Suppressor macrophage treated with lipopolysaccharide for 1 hour (primary cell): Measurements from ENCODE around the gene TENM4.
A peak's percentile ranks its signal among the peaks of the same experiment; 100 is the strongest.
"Not testable (repeated sequence)": the region's sequence is repeated elsewhere in the genome, so short reads cannot be mapped to it uniquely, and the experiment has no call there.

Experiments
- DNase-seq, 3 donors: peaks; one replicate each; pipeline ENCODE4 v3.0.0-alpha.2; 2020 to 2022

Gene TENM4

DNA sequence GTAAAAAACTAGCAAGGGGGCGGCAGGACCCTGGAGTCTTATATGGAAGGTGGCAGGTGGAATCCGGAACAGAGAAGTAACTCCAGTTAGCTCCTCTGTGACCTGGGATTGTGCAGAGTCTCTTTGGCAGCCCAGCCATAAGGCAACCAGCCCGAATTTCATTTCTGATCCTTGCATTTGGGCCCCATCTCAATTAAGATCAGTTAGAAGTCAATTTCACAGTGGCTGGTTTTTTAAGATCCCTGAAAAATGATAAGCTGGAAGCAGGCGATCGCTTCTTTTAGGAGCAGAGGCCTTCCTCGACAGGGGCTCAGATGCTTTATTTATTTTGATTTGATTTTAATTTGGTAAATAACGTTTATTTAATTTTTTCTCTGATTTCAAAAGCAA lies 199.0 kb downstream of the TENM4 start:
- no peak for DNase-seq

DNA sequence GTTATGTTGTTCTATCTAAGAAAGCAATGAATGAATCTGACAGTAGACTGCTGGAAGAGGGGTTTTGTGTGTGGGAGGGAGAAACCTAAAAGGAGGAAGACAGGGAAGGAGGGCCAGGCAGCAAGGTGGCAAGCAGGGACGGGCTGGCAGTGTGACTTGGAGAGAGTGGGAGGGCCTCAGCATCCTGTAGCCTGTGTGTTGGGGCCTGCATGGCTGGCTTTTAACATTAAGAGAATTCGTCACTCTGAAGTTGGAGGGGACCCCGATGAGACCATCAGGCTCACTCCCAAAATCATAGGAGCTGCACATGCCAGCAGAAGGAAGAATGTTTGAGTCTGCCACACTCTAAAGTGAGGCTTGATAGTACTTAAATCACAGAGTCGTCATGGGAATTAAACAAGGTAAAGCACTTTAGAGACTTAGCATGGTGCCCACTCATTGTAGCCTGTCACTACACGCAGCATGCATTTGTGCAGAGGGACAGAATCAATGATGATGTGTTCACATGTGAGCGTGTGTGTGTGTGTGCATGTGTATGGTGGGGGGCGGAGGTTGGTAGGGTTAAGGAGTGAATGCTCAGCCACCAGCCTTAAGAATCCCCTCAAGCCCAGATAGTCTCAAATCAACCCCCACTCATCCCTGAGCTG lies 199.5 kb downstream of the TENM4 start:
- no peak for DNase-seq

DNA sequence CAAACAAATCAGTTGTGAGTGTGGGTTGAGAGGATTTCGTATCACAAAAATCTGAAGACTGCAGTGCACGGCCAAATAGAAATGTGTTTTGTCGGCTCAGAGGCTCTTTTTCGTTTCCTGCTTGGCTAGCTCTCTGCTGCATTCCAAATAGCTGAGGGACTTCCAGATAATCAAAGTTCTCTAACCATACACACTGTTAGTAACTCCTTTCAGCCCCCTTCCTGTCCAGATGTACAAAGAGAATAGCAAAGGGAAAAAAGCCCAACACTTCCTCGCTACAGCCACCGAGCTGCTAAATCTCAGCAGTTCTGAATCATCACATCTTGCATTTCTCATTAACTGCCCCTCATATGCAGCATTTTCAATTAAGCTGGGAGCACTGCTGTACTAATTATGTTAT lies 203.1 kb downstream of the TENM4 start:
- no peak for DNase-seq

DNA sequence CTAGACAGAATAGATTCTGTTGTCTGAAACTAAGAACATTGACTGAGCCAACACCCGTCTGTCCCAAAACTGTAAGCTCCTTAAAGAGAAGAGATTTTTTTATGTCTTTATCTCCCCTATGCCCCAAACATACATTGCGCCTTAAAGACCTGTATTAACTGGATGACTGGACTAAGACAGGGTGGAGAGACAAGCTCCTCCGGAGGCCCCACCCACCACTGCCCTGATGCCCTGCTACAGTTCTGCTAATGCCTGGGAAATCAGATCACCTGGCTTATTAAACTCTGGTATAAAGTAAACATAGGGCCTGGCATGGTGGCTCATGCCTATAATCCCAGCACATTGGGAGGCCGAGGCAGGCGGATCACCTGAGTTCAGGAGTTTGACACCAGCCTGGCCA lies 203.7 kb downstream of the TENM4 start:
- DNase-seq, result no peak

DNA sequence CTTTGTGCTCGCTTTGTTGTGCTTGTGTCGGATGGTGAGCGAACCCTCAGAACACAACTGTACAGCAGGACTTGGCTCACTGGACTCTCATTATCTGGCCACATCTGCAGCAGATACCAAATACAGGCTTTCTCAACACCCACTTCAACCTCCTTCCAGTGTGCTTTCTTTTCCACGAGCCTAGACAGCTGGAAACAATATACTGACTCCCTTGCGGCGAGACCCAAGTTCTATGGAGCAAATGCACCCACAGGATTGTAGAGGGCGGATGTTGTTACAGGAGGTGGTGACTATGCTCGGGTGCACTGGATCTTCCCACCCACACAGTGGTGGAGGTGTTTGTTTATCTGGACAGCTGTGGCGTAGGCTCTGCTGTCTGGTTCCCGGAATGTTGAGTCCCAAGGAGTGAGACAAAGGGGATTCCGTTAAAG lies 204.3 kb downstream of the TENM4 start:
- no peak for DNase-seq

DNA sequence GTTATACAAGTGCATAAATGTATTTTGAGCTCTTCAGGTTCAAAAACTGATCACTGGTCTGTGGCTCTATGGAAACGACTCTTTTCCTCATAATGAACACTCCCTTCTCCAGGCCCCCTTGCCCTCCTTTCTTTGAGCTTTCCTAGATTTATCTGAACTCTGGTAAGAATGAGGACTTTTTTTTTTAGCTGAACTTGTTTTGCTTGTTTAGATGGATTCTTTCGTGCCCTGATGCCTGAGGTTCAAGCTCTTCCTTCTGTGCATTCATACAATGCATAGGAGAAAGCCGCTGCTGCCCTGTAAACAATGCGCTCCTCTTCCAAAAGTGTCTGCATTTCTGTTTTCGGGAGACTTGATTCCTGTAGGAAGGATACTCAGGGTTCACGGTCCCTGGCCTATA lies 205.1 kb downstream of the TENM4 start:
- no peak for DNase-seq

DNA sequence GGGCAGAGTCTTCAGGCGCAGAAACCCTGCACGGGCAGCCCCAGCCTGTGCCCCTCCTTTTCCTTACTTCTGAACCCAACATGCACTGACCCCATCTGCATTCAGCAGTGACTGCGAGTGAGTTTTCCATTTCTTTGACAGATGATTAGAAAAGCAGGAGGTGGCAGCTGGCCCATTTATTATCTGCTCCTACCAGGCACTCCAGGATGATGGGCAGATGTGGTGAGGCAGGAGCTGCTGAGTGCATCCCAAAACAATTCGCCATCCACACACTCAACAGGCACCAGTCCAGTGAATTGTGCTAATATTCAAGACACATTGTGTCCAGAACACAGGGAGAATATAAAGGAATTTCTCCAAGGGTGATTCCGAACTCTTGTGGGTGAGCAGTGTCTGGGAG lies 208.5 kb downstream of the TENM4 start:
- no peak for DNase-seq

DNA sequence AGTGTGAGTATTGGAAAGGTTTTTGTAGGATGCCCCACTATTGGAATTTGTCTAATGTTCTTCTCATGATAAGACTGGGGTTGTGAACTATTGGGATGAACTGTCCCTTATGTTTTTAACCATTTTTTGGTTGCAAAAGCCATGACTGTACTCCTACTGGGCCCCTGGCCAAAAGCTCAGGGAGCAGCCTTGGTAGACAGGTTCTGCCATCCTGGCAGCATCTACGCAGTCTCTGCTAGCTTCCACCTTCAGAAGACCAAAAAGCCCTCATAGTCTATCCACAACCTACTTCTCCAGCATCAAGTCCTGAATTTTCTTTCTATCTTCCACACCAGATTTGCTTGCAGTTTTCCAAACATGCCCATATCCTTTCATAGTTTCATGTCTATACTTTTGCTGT lies 211.8 kb downstream of the TENM4 start:
- no peak for DNase-seq

DNA sequence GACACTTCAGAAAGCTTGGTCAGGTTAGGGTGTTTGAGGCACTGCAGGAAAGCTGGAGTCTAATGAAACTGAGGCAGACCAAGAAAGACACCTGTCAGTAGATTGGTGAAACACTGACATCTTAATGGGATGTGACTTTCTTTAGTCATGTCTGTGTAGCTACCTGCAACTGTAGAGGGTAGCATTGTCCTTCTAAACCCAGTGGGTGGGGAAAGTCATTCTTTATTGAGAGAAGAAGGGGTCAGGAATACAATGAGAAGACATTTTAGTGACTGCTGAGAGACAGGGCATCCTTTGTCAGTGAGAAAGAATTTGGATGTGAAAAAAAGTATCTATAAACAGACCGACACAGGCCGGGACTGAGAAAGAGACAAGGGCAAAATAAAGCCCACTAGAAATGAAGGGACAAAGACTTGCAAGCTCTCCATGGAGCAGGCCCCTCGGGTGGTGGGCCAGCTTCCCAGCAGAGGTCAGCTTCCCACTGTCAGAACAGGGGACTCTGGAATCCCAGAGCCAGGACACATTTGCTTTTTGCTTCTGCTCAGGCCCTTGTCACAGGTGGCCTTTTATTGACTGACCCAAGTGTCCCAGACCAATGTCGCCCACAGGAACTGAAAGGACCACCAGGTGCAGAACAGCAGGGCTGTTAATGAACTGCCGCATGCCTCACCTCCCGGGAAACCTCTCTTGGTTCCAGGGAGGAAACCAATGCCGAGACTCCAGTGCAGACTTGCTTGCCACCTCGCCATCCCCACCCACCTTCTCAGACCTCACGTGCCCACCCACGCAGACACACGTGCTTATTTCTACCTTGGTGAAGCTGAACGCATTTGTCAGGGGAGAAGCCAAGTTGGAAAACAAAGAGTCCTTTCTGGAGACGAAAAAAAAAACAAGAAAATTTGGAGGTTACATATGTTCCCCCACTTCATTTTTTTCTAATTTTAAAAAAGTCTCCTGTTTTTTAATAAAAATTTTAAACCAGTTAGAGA lies 212.8 kb downstream of the TENM4 start:
- DNase-seq, result no peak

DNA sequence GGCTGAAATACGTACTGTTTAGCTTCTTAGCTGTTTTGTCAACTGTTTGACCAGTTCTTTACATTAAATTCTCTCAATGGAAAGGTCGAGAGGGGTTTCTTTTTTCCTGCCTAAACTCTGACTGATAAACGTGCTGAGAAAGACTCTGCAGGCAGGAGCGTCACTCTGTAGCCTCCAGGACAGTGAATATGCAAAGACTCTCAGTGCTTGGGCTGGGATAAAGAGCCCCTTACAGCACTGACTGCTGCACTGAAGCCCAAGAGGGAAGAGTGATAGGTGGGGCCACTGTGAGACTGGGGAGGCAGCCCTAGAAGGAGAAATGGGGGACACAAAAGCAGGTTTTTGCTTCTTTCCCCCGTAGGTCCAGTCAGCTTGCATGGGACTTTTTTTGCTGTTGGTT lies 213.5 kb downstream of the TENM4 start:
- no peak for DNase-seq

DNA sequence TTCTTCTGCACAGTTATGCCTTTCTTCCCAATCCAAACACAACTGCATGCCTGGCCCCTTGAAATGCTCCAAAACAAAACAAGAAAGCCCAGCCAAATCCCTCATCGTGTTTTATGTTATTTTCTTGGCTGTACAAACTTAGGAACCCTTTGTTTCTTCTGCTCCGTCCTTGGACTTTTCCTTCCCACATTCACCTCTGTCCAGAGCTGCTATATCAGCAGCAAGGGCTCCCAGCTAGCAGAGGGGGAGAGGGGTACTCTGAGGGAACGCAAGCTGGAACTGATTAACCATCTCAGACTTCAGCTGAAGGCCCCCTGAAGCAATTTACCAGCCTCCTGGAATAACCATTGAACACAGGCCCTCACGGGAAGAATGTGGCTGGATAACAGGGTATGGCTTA lies 214.7 kb downstream of the TENM4 start:
- no peak for DNase-seq

DNA sequence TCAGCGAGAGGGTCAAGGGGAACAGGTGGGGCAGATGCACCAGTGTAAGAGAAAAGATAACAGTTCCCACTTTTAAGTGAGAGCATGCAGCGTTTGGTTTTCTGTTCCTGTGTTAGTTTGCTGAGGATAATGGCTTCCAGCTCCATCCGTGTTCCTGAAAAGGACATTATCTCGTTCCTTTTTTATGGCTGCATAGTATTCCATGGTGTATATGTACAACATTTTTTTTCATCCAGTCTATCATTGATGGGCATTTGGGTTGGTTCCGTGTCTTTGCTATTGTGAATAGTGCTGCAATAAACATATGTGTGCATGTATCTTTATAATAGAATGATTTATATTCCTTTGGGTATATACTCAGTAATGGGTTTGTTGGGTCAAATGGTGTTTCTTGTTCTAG lies 218.7 kb downstream of the TENM4 start:
- not testable (repeated sequence) for DNase-seq

DNA sequence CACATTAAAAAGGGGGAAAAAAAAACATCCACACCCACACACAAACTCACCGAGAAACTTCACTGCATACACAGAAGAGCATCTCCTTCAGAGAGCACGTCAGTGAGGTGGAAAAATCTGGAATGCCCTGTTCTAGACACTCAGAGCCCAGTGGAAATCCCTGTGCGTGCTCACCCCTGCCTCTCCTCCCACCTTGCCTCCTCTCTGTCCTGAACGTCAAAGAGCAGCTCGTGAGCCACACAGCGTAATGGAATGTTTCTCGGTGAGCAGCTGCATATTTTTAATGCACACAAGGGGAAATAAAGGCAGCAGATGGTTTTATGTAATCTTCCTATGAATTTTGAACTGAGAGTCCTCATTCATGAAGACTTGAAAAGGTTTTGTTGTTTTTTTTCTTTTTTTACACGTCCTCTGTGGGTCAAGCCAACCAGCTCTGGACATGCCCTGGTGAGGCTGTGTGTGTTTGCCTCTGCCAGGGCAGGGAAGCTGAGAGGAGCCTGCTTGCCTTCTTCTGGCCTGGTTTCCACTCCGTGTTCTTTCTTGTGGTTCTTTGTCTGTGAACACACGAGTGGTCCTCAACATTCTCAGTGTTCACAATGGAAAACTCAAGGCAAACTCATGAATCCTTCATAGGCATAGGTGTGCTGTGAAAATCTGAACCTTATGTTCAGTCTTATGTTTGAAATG lies 219.2 kb downstream of the TENM4 start:
- DNase-seq, result no peak

DNA sequence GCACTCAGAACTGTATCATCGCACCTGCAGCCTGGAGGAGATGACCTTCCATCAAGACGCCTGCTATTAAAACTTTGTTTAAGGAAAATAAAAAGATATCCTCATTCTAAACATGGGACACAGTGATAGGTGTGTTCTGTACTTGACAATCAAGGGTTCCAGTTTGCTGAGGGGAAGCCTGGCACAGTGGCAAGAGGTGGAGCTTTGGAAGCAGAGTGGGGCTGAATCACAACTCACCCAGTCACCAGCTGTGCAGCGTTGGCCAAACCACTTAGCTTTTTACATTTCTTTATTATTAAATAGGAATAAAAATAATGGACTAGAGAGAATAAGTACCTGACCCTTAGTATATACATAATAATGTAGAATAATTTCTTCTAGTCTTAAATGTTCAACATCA lies 220.7 kb downstream of the TENM4 start:
- DNase-seq, result no peak

DNA sequence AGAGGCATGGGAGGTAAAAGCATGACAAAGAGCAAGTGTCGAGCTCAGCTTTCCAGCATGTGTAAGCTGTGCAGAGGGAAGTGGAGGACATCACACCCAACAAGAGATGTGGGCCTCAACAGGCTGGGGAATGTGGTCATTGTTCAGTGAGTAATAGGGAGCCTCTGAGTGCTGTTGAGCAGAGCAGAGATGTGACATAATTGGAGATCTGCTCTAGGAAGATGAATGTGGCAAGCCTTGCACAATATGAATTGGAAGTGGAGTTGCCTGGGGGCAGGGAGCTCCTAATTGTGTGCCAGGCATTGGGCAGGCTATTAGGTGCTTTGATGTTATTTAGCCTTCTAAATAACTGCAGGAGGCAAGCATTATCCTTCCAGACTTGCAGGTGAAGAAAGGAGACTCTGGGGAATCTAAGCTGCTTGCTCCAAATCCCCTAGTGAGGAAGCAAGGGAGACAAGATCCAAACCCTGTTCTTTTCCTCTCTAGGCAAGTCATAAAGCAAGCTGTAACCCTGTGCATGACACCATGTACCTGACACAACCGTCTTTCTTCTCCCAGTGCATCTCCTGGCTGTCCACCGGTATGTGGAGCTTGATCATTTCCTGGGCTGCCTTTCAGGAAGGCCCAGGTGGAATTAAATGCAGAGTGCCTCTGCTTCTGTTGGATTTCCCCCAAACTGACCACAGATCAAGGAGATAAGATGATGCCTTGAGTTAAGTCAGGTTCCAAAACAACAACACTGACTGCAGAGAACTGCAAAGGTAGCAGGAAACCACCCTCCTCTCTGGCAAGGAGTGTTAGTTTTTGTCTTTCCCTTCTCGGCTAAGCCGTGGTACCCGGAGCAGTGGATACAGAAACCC lies 221.4 kb downstream of the TENM4 start:
- peak in 1 of 3 donors; percentile 12 for DNase-seq

DNA sequence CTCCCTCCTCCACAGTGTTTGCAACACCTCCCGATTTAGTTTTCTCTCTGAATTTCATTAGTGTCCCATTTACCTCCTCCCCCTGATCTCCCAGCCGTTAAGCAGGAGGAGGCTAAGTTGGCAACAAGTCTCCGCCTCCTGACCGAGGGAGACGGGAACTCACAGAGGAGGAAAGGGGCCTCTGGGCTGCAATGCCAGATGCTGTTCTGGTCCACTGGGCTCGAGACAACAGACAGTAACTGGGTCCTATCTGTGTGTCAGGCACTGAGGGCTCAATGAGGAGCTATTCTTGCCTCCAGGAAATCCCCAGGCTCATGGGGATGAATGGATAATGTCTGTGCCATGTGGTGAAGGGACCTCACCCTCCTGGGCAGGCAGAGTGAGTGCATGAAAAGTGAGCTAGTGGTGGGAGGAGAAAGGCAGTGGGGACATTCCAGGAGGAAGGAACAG lies 228.1 kb downstream of the TENM4 start:
- DNase-seq, result peak in 2 of 3 donors; percentile 30 to 64

DNA sequence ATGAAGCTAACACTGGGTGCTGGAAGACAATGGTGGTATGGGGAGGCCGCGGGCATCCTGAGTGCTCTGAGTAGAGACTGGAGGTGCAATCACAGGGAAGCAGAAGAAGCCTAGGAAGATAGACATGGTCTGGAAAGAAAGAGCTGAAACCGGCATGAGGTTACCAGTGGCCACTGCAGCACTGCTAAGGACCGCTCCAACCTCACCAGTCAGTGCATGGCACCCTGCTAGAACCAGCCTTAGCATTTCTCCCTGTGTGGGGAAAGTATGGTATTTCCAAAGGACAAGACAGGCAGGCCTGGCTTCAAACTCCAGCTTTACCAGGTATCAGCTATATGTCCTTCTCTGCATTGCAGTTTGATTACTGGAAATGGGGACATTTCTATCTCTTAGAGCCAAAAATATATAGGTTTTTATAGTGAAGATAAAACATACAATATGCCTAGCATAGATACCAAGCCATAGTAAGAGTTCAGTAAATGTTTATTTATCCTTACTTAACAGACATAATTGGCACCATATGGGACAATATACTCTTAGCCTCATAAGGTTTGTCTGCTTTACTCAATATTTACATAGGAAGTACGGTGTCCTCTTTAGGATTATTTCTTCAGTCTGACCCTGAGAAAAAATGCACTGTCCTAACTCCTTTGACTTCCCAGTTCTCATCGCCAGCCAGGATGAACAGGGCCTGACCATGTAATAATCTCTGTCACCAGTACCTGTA lies 231.1 kb downstream of the TENM4 start:
- peak in 1 of 3 donors; percentile 19 for DNase-seq

DNA sequence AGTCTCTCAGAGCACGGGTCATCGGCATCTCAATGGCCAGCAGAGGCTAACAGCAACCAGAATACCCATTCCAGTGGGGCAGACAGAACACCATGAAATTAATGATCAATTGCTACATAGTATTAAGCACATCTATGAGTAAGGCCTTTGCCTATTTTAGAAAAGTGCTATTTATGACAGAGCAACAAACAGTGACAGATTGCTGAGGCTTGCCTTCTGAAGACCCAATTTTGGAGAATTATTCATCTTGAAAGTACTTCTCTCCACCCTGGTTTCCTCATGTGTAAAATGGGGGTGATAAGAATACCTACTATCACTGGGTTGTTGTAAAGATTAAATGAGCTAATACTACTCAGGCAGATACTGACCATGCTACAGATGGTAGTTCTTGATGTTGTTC lies 232.7 kb downstream of the TENM4 start:
- DNase-seq, result no peak

DNA sequence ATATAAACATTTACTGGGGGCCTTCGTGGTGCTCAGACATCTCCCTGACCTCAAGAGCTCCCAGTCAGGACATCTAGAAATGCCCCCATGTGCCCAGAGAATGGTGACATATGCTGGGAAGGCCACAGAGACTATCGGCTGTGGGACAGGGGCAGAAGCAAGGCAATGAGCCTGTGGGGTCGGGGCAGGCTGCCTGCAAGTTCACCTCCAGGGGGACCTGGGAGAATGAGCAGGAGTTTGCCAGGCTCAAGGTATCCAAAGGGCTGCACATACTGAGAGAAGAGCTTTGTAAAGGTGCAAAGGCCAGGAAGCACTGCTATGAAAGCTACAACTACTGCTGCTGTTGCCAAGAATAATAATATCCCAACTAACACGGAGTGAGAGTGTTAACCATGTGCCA lies 233.9 kb downstream of the TENM4 start:
- no peak for DNase-seq

DNA sequence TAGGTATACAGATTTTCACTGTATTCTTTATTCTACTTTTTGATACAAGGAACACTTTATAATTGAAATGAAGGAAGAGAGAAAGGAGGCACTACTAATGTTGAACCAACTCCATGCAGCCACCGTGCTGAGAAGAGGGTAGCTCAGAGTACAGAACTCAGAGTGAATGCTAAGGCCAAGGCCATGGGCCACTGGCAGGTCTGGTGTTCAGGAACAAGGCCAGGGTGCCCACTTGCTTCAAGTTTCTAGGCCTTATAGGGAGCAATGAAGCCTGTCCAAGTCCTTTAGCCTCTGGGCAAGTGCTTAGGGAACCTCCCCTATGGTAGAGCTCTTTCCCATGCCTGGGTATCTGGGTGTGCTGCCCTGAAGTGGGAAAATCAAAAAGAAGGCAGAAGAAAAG lies 235.0 kb downstream of the TENM4 start:
- DNase-seq, result no peak

DNA sequence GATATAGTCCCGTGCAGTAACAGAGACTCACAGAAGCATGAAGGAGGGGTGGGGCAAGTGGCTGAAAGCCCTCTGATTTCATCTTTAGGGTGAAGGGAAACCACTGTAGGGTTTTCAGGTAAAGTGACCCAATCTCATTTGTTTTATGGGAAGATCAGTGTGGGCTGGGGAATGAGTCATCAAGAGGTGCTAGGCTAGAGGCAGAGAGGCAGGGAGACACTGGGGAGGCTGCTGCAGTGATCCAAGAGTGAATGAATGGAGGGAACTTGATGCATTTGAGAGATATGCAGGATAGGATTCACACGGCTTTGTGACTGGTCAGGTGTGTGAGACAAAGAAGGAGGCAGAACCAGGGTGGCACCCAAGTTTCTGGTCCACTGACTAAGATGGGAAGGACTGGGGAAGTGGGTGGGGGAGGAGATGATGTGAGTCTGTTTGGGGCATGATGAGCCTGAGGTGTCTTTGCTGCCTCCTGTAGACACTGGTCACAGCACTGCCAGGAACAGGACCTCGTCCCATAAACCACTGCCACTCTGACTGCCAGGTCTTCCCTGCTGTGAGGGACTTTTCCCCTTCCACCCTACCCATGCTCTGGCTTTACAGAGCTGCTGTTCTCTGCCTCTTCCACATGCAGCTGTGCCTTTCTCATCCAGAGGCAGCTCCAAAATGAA lies 239.0 kb downstream of the TENM4 start:
- peak in 1 of 3 donors; percentile 36 for DNase-seq
